T-cell (primary cell): Measurements from ENCODE around the gene KAT14. TPM values are rescaled to one million over a fixed set of nuclear protein-coding genes. Genes with fewer than 3 reads are reported as not detected.
"Not testable (repeated sequence)": the region's sequence is repeated elsewhere in the genome, so short reads cannot be mapped to it uniquely, and the experiment has no call there.

Experiments used
- ATAC-seq, 4 experiments: fragments of 200-7000 bp in 3 of 4; fragments of 150-1000 bp in 1 of 4; cut with Tn5 transposase; replicated peaks in 1 of 4; 1 replicate in 3 of 4; 2 replicates in 1 of 4; pipeline ENCODE4 v1.10.0; 2021; ENCODE audit warnings: moderate library complexity in 3 of 4, mild to moderate bottlenecking in 2 of 4, moderate number of reproducible peaks in 1 of 4
- CTCF ChIA-PET, 2 donors: fragments of 300-600 bp; sonication (Branson Sonifier 250); formaldehyde crosslinking; loops; one replicate each; lab custom pipeline; 2022; ENCODE audit warnings: antibody characterized with exemption in 2 of 2; lab: Charles Lee
- POLR2A ChIA-PET, 2 donors: fragments of 300-600 bp; sonication (Branson Sonifier 250); formaldehyde crosslinking; loops; one replicate each; lab custom pipeline; 2022; ENCODE audit warnings: antibody characterized with exemption in 2 of 2; lab: Charles Lee
- DNase-seq, 35 experiments: peaks; one replicate each; pipeline versions ENCODE4 v3.0.0 to v3.0.0-alpha.2; 2013 to 2023
- H3K27ac ChIP-seq: one replicate; pipeline ENCODE4 v1.5.1; 2013; ENCODE audit warnings: low read length
- H3K27me3 ChIP-seq, 2 experiments: replicated peaks in 1 of 2; 1 replicate in 1 of 2; 2 replicates in 1 of 2; pipeline versions ENCODE4 v1.6.1 to v1.7.0; 2013; ENCODE audit warnings: low read length in 1 of 2, mixed read lengths in 1 of 2; ENCODE audit not compliant: control insufficient read depth in 2 of 2, insufficient read depth in 2 of 2; ENCODE audit errors: extremely low read depth in 1 of 2
- H3K36me3 ChIP-seq, 2 donors: 1 replicate in 1 of 2; 2 replicates in 1 of 2; pipeline versions ENCODE4 v1.6.1 to v1.7.0; 2013; ENCODE audit warnings: low read length in 1 of 2; ENCODE audit not compliant: control insufficient read depth in 2 of 2, insufficient read depth in 1 of 2; ENCODE audit errors: extremely low read depth in 1 of 2
- H3K4me1 ChIP-seq, 2 experiments: 1 replicate in 1 of 2; 2 replicates in 1 of 2; pipeline versions ENCODE4 v1.6.1 to v1.7.0; 2013; ENCODE audit warnings: low read length in 2 of 2, mixed read lengths in 1 of 2; ENCODE audit not compliant: insufficient read depth in 2 of 2, control insufficient read depth in 1 of 2; ENCODE audit errors: extremely low read depth in 1 of 2
- H3K4me3 ChIP-seq, 2 donors: 1 replicate in 1 of 2; 2 replicates in 1 of 2; pipeline versions ENCODE4 v1.5.1 to v1.7.0; 2013; ENCODE audit warnings: mild to moderate bottlenecking in 2 of 2, low read length in 1 of 2, moderate library complexity in 1 of 2; ENCODE audit not compliant: control insufficient read depth in 1 of 2; ENCODE audit errors: extremely low read depth in 1 of 2
- H3K9me3 ChIP-seq: 2 replicates; pipeline ENCODE4 v1.7.0; 2013
- H3K27ac Mint-ChIP-seq, 2 donors: one replicate each; pipeline ENCODE4 v1.8.0; 2020 to 2021; ENCODE audit warnings: mild to moderate bottlenecking in 2 of 2, mixed read lengths in 2 of 2
- H3K27me3 Mint-ChIP-seq, 2 donors: one replicate each; pipeline ENCODE4 v1.8.0; 2021 to 2022; ENCODE audit warnings: mixed read lengths in 2 of 2
- H3K36me3 Mint-ChIP-seq: one replicate; pipeline ENCODE4 v1.8.0; 2021; ENCODE audit warnings: mixed read lengths
- H3K4me1 Mint-ChIP-seq, 3 donors: one replicate each; pipeline ENCODE4 v1.8.0; 2020 to 2022; ENCODE audit warnings: mixed read lengths in 3 of 3, mild to moderate bottlenecking in 1 of 3
- H3K4me3 Mint-ChIP-seq, 3 donors: one replicate each; pipeline ENCODE4 v1.8.0; 2020 to 2022; ENCODE audit warnings: mild to moderate bottlenecking in 3 of 3, mixed read lengths in 3 of 3, moderate library complexity in 3 of 3
- H3K9me3 Mint-ChIP-seq, 3 donors: one replicate each; pipeline ENCODE4 v1.8.0; 2020 to 2022; ENCODE audit warnings: mixed read lengths in 3 of 3
- WGBS: methylation state at CpG from one replicate; pipeline ENCODE4 v1.1.5; 2013; ENCODE audit warnings: missing lambda C conversion rate; ENCODE audit not compliant: insufficient coverage; 5-methylcytosine and 5-hydroxymethylcytosine counted together
- total RNA-seq, 35 experiments: library from RNA in 6 of 35; stranded (reverse) in 6 of 35; fragments of 120-200 nt in 1 of 35; gene quantifications; one replicate each; pipeline versions ENCODE4 v1.2.1 to v1.2.4 and lab custom pipeline; 2013 to 2026

KAT14 gene
- total RNA-seq, 5 donors from 2014 or later (not counting 1 experiment from before 2014, with no cell fraction given), result 11.3 to 22.2 (median 20.5) TPM

- H3K4me3 ChIP-seq, H3K27ac Mint-ChIP-seq, H3K4me3 Mint-ChIP-seq, DNase-seq, ATAC-seq, H3K27me3 Mint-ChIP-seq, H3K9me3 ChIP-seq, H3K4me1 ChIP-seq, H3K27ac ChIP-seq, H3K4me1 Mint-ChIP-seq, H3K27me3 ChIP-seq: not testable (repeated sequence)
- CTCF ChIA-PET, result interaction anchor here (0.7 kb wide), 2 partner anchors 30 to 677 kb away, joined by 4 to 5 read pairs; no protein-coding TSS in a partner anchor
- Mint-ChIP-seq H3K9me3 (peaks cover 5 to 10% (median 6%) of the 10 kb centered on the region in 3 donors), H3K36me3 (peaks cover 76% of the 10 kb centered on the region)
- POLR2A ChIA-PET, result interaction anchor here in 1 of 2 donors (0.5 to 0.6 kb wide), 2 partner anchors 28 to 42 kb away, joined by 3 to 6 read pairs; no protein-coding TSS in a partner anchor
- H3K36me3 ChIP-seq, result peaks cover 4 to 55% of the 10 kb centered on the region in 2 donors
Observed at GRCh38 chr20:18180366-18180765, 42.7 kb downstream of the KAT14 start.

DNA sequence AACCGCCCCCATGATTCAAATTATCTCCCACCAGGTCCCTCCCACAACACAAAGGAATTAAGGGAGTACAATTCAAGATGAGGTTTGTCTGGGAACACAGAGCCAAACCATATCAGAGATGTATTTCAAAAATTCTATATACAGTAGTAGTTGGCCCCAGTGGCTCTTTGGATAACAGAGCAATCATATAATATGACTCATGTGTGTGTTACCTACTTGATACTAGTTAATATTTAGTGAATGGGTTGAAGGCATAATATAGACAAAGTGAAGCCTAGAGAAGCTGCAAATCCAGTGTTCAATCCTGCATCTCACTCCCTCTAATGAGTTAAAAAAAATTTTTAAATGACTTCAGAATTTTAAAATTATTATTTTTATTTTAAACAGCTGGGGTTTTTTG lies 43.2 kb downstream of the KAT14 start:
- CTCF ChIA-PET, result interaction anchor here (0.7 kb wide), 3 partner anchors 31 to 678 kb away, joined by 3 to 5 read pairs (median 4); no protein-coding TSS in a partner anchor
- DNase-seq, result no peak
- no peak overlapping the region for H3K4me3 Mint-ChIP-seq
- peaks cover 0 to 5% (median 0%) of the 10 kb centered on the region in 3 donors for H3K4me1 Mint-ChIP-seq
- Histone ChIP-seq H3K27ac (no peak overlapping the region), H3K4me1 (no peaks in the 10 kb centered on the region), H3K36me3 (peaks cover 4 to 56% of the 10 kb centered on the region in 2 donors), H3K4me3 (no peak overlapping the region), H3K27me3 (no peaks in the 10 kb centered on the region), H3K9me3 (no peaks in the 10 kb centered on the region)
- H3K27ac Mint-ChIP-seq, result no peak overlapping the region
- ATAC-seq, result no peak
- H3K9me3 Mint-ChIP-seq, result peaks cover 5 to 10% (median 6%) of the 10 kb centered on the region in 3 donors
- no peaks in the 10 kb centered on the region for H3K27me3 Mint-ChIP-seq
- POLR2A ChIA-PET, result interaction anchor here in 1 of 2 donors (0.5 to 0.6 kb wide), 2 partner anchors 29 to 43 kb away, joined by 3 to 6 read pairs; no protein-coding TSS in a partner anchor
- H3K36me3 Mint-ChIP-seq, result peaks cover 75% of the 10 kb centered on the region
- no CpG with 5 or more reads among the region's 1 CpG for WGBS

DNA sequence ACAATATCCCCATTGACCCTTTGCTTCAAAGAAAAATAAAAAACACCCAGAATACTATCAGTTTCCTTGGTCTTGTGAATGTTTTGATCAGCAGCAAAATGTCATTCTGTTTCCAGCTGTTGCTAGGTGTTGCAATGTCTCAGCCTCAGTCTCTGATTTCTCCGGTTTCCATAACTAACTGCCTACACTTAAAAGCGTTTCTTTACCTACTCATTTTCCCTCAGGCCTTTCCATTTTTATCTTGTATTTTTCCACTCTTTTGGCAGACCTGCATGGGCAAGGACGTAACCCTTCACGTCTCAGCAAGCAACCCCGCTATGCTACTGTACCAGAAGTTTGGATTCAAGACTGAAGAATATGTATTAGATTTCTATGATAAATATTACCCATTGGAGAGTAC lies 49.4 kb downstream of the KAT14 start:
- no peak overlapping the region for H3K4me3 ChIP-seq
- no peaks in the 10 kb centered on the region for H3K27me3 ChIP-seq
- ChIA-PET POLR2A (no interaction called here), CTCF (no interaction called here)
- WGBS, result 93% methylated on average over 2 of the region's 5 CpGs
- H3K9me3 ChIP-seq, result no peaks in the 10 kb centered on the region
- H3K36me3 Mint-ChIP-seq, result peaks cover 62% of the 10 kb centered on the region
- H3K27ac ChIP-seq, result no peak overlapping the region
- ATAC-seq, result no peak
- no peaks in the 10 kb centered on the region for H3K9me3 Mint-ChIP-seq
- no peak overlapping the region for H3K27ac Mint-ChIP-seq
- no peaks in the 10 kb centered on the region for H3K4me1 Mint-ChIP-seq
- H3K4me1 ChIP-seq, result no peaks in the 10 kb centered on the region
- no peaks in the 10 kb centered on the region for H3K27me3 Mint-ChIP-seq
- peaks cover 13 to 69% of the 10 kb centered on the region in 2 donors for H3K36me3 ChIP-seq
- no peak overlapping the region for H3K4me3 Mint-ChIP-seq
- DNase-seq, result no peak

DNA sequence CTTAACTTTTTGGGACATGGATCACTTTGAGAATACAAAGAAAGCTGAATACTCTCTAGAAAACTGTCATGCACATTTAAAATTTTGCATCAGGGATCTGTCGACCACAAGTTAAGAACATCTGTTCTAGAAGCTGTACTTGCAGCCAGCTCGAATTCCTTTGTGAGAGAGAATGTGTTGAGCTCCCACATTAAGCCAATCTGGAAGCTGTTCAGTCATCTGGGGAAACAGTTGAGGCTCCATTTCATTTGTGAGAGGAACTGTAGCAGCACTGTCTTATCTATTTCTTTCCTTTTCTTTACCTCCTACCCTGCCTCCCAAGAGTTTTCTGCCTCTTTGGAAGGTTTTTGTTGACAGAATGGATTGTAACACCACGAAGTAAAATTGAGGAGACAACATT lies 50.8 kb downstream of the KAT14 start:
- DNase-seq, result no peak
- H3K27me3 ChIP-seq, result no peaks in the 10 kb centered on the region
- no peaks in the 10 kb centered on the region for H3K4me1 ChIP-seq
- H3K27me3 Mint-ChIP-seq, result no peaks in the 10 kb centered on the region
- H3K4me1 Mint-ChIP-seq, result no peaks in the 10 kb centered on the region
- no peaks in the 10 kb centered on the region for H3K9me3 Mint-ChIP-seq
- H3K9me3 ChIP-seq, result no peaks in the 10 kb centered on the region
- H3K36me3 Mint-ChIP-seq, result peaks cover 52% of the 10 kb centered on the region
- H3K27ac ChIP-seq, result no peak overlapping the region
- no peak overlapping the region for H3K4me3 Mint-ChIP-seq
- peaks cover 13 to 56% of the 10 kb centered on the region in 2 donors for H3K36me3 ChIP-seq
- H3K4me3 ChIP-seq, result no peak overlapping the region
- peak overlapping the region in 1 of 2 donors; percentile 55 for H3K27ac Mint-ChIP-seq
- ATAC-seq, result no peak
- POLR2A ChIA-PET, result interaction anchor here in 1 of 2 donors (0.7 kb wide), 1 partner anchor 43 kb away, joined by 3 read pairs; no protein-coding TSS in a partner anchor
- CTCF ChIA-PET, result no interaction called here
- 83% methylated on average over 2 of the region's 3 CpGs for WGBS

DNA sequence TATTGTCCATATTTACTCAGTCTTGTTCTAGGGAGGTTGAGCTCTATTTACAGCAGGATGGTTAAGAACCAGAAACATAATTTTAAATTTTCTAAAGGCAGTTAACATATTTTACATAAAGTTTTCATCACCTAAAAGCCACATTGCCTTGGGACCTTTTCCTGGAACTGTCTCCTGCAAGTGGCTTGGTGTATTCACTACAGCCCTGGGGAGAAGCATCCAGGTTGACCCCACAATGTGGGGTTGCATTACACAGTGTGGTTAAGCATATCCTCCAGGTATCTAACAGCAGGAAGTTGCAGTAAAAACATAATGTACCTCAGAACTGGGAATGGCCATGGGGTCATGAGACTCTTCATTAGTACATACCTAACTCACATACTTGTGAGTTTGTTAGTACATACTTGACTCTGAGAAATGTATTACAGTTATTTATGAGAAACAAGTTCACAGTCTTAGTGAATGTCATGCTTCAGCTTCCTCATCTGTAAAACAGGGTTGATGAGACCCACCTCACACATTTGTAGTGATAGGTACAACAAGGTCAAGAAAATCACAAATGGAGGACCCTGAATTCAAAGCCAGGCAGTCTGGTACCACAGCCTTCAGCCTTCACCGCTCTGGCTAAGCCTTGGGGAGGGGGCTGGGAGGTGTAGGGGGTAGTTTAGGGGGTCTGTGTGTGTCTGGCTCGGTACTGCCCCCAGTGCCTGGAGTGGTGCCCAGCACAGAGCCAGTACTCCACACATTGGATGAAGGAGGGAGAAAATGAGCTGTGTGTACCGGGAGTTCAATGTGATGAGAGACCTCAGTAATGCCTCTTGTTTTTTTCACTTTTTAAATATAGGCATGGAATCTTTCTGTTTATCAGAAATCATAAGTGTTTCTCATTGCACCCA lies 52.9 kb downstream of the KAT14 start:
- POLR2A ChIA-PET, result no interaction called here
- CTCF ChIA-PET, result no interaction called here
- DNase-seq, result no peak
- H3K27ac ChIP-seq, result no peak overlapping the region
- Mint-ChIP-seq H3K27ac (peak overlapping the region in 1 of 2 donors; percentile 16), H3K4me1 (no peaks in the 10 kb centered on the region), H3K27me3 (no peaks in the 10 kb centered on the region), H3K36me3 (peaks cover 38% of the 10 kb centered on the region), H3K4me3 (no peak overlapping the region), H3K9me3 (no peaks in the 10 kb centered on the region)
- H3K9me3 ChIP-seq, result no peaks in the 10 kb centered on the region
- no peak overlapping the region for H3K4me3 ChIP-seq
- H3K27me3 ChIP-seq, result no peaks in the 10 kb centered on the region
- H3K36me3 ChIP-seq, result peaks cover 13 to 35% of the 10 kb centered on the region in 2 donors
- 90% methylated on average over 1 of the region's 3 CpGs for WGBS
- H3K4me1 ChIP-seq, result no peaks in the 10 kb centered on the region
- no peak for ATAC-seq

- Mint-ChIP-seq H3K9me3 (no peaks in the 10 kb centered on the region), H3K4me3 (no peak overlapping the region), H3K36me3 (peaks cover 32% of the 10 kb centered on the region), H3K27me3 (no peaks in the 10 kb centered on the region), H3K27ac (no peak overlapping the region), H3K4me1 (no peaks in the 10 kb centered on the region)
- no peak overlapping the region for H3K4me3 ChIP-seq
- no peaks in the 10 kb centered on the region for H3K9me3 ChIP-seq
- H3K27me3 ChIP-seq, result no peaks in the 10 kb centered on the region
- 100% methylated on average over 1 of the region's 1 CpG for WGBS
- CTCF ChIA-PET, result no interaction called here
- H3K27ac ChIP-seq, result no peak overlapping the region
- no peaks in the 10 kb centered on the region for H3K4me1 ChIP-seq
- H3K36me3 ChIP-seq, result peaks cover 8 to 28% of the 10 kb centered on the region in 2 donors
- no peak for DNase-seq
- ATAC-seq, result no peak
- POLR2A ChIA-PET, result no interaction called here
Observed at GRCh38 chr20:18191306-18191705, 53.6 kb downstream of the KAT14 start.
